ENCODE results near the gene ETS2. TPM values are rescaled to one million over a fixed set of nuclear protein-coding genes. Genes with fewer than 3 reads are reported as not detected.

The ETS2 gene
- total and polyA plus RNA-seq, 2 of the 8 experiments (the other 6 are each of a cell fraction or from before 2014, with no cell fraction given) = 11.0 to 45.1 TPM

- ChIA-PET POLR2A (ENCODE audit: partially characterized antibody) (no interaction called here), CTCF (ENCODE audit: partially characterized antibody) (interaction anchor here (0.6 to 1.5 kb wide), 3 partner anchors 14 to 185 kb away, joined by 3 to 4 read pairs (median 3); no protein-coding TSS in a partner anchor)
- Histone ChIP-seq H3K36me3 (ENCODE audit: control insufficient read depth in 2 of 4, insufficient read depth in 4 of 4, low read length in 3 of 4) (no peaks in the 10 kb centered on the region), H2BK15ac (ENCODE audit: low read length) (no peak overlapping the region), H4K91ac (replicated peaks; ENCODE audit: insufficient read length, low read length) (no peak overlapping the region), H3K56ac (replicated peaks; ENCODE audit: insufficient read length, low read depth, low read length) (no peak overlapping the region), H3K27me3 (replicated peaks in 1 of 4; ENCODE audit: control insufficient read depth in 3 of 4, extremely low read depth in 1 of 4, insufficient read depth in 3 of 4, low read length in 3 of 4) (no peaks in the 10 kb centered on the region), H3K14ac (ENCODE audit: insufficient read length) (no peak overlapping the region), H2BK12ac (ENCODE audit: low read depth, low read length) (no peak overlapping the region), H3K79me1 (ENCODE audit: low read depth, low read length) (no peaks in the 10 kb centered on the region), H3K4me3 (ENCODE audit: extremely low read depth in 1 of 4, insufficient read depth in 2 of 4, low read depth in 3 of 4, low read length in 4 of 4) (no peak overlapping the region), H3K27ac (ENCODE audit: low read depth, low read length) (no peak overlapping the region), H3K9ac (replicated peaks in 1 of 4; ENCODE audit: extremely low read depth in 1 of 4, low read depth in 3 of 4, low read length in 3 of 4) (no peak overlapping the region), H3K9me3 (ENCODE audit: insufficient read depth in 2 of 2, low read depth in 1 of 2, low read length in 1 of 2) (no peaks in the 10 kb centered on the region), H2BK20ac (ENCODE audit: low read length) (no peak overlapping the region), H3K4me1 (replicated peaks in 1 of 4; ENCODE audit: control insufficient read depth in 3 of 4, insufficient read depth in 4 of 4, low read length in 3 of 4) (peaks cover 0 to under 1% (median under 1%) of the 10 kb centered on the region in 4 experiments; a peak in 2 of 7 replicates), H3K18ac (ENCODE audit: extremely low read depth, low read length) (no peak overlapping the region), H2BK120ac (replicated peaks; ENCODE audit: low read depth, low read length) (no peak overlapping the region), H3K79me2 (ENCODE audit: control insufficient read depth in 1 of 2, insufficient read depth in 2 of 2, low read length in 2 of 2) (no peaks in the 10 kb centered on the region), H4K8ac (ENCODE audit: extremely low read depth, insufficient read depth, low read length) (no peak overlapping the region), H4K20me1 (replicated peaks in 1 of 2; ENCODE audit: control insufficient read depth in 1 of 2, insufficient read depth in 2 of 2, low read length in 2 of 2) (no peaks in the 10 kb centered on the region), H2BK5ac (ENCODE audit: low read depth, low read length) (no peak overlapping the region), H3K4ac (replicated peaks; ENCODE audit: insufficient read length, low read depth, low read length) (no peak overlapping the region), H2AFZ (ENCODE audit: low read length) (no peak overlapping the region), H3K23ac (ENCODE audit: insufficient read length) (no peak overlapping the region), H4K5ac (ENCODE audit: insufficient read length, low read depth, low read length) (no peak overlapping the region), H2AK5ac (ENCODE audit: low read depth, low read length) (no peak overlapping the region), H3K23me2 (ENCODE audit: low read depth, low read length) (no peaks in the 10 kb centered on the region), H3K4me2 (ENCODE audit: insufficient read depth in 1 of 2, low read depth in 2 of 2, low read length in 2 of 2) (no peak overlapping the region)
- DNase-seq (ENCODE audit: low read depth in 1 of 2, low spot score in 2 of 2) = no peak
- 63% methylated on average over 3 of the region's 3 CpGs; no CpG with 5 or more reads in 1 of the 2 experiments for WGBS, 2 experiments (ENCODE audit: extremely low coverage in 1 of 2, insufficient coverage in 1 of 2, insufficient read length in 1 of 2, insufficient replicate concordance in 2 of 2, low coverage in 1 of 2, low lambda C conversion rate in 2 of 2, missing lambda C conversion rate in 1 of 2)
- FAIRE-seq = no peak
- TF ChIP-seq POLR2AphosphoS5 (IDR thresholded peaks at IDR 0.05; ENCODE audit: low read depth, low read length) (no peak), SIN3A (conservative IDR thresholded peaks at IDR 0.05 in 1 of 2, IDR thresholded peaks at IDR 0.05 in 1 of 2; ENCODE audit: low read depth in 1 of 2, low read length in 2 of 2) (no peak), TCF12 (IDR thresholded peaks at IDR 0.05; ENCODE audit: low read depth, low read length) (no peak), KDM1A (IDR thresholded peaks at IDR 0.05; ENCODE audit: borderline replicate concordance, low read length) (0 out of 2 replicates have a peak, but pooled peaks have one; percentile 38), SP4 (IDR thresholded peaks at IDR 0.05; ENCODE audit: low read length) (no peak)
Measured at GRCh38 chr21:38852708-38853107, 47.0 kb downstream of the ETS2 start.
